Measurements from ENCODE around the gene CDC42EP3. TPM values are rescaled to one million over a fixed set of nuclear protein-coding genes. Genes with fewer than 3 reads are reported as not detected.

Gene CDC42EP3
- total and polyA plus RNA-seq, 2 donors (not counting 1 experiment from before 2014, with no cell fraction given) = 28.0 to 29.9 TPM

DNA sequence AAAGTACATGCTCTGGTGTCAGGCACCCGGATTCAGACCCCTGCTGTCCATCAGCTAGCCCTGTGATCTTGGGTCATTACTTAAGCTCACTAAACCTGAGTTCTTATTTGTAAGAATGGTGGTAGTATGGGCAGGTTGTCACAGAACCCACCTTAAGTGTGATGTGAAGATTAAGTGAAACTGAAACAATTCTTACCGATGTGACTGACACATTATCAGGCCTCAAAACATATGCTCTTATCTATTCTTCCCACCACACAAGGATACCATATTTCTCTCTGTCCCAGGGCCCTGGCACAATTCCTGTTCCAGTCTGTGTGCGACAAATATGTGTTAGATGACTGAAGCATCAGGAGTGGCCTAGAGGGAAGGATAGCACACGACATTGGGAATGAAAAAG, 11.0 kb upstream of the CDC42EP3 start:
- H2AFZ ChIP-seq (ENCODE audit: insufficient read depth, low read depth, low read length, poor library complexity, severe bottlenecking) = no peak overlapping the region
- ATAC-seq (ENCODE audit: low read depth) (no peak), DNase-seq (no peak)
- no peaks in the 10 kb centered on the region for H3K79me2 ChIP-seq (ENCODE audit: control insufficient read depth, insufficient read depth, low read length)
- CTCF ChIA-PET = no interaction called here
- H3K4me1 Mint-ChIP-seq = peaks cover 7% of the 10 kb centered on the region
- H3K27ac Mint-ChIP-seq = no peak overlapping the region
- H3K9me3 Mint-ChIP-seq (ENCODE audit: insufficient read depth) = no peaks in the 10 kb centered on the region
- H3K36me3 ChIP-seq (replicated peaks in 1 of 2; ENCODE audit: control extremely low read depth in 1 of 2, control insufficient read depth in 1 of 2, extremely low read depth in 1 of 2, insufficient read depth in 2 of 2, low read length in 1 of 2) = no peaks in the 10 kb centered on the region
- H3K9me3 ChIP-seq (ENCODE audit: control extremely low read depth in 1 of 3, control insufficient read depth in 2 of 3, insufficient read depth in 1 of 3, low read length in 2 of 3) = no peaks in the 10 kb centered on the region
- no peaks in the 10 kb centered on the region for H3K27me3 ChIP-seq (replicated peaks in 1 of 4; ENCODE audit: control extremely low read depth in 1 of 4, control insufficient read depth in 3 of 4, insufficient read depth in 4 of 4, low read length in 3 of 4)
- no peak overlapping the region for H3K27ac ChIP-seq (ENCODE audit: low read length in 2 of 2)
- no peaks in the 10 kb centered on the region for H4K20me1 ChIP-seq (ENCODE audit: control insufficient read depth, insufficient read depth, low read length, poor library complexity, severe bottlenecking)
- 85% methylated on average over 3 of the region's 4 CpGs for WGBS (ENCODE audit: insufficient coverage)
- H3K4me3 ChIP-seq (ENCODE audit: control extremely low read depth in 1 of 5, extremely low read depth in 1 of 5, insufficient read depth in 1 of 5, low read depth in 2 of 5, low read length in 4 of 5) = no peak overlapping the region
- intact Hi-C loops (cut with micrococcal nuclease) = no loop called here
- no peak overlapping the region for H3K4me3 Mint-ChIP-seq
- H3K4me1 ChIP-seq (ENCODE audit: control insufficient read depth in 2 of 2, insufficient read depth in 2 of 2, low read length in 2 of 2) = peaks cover 4 to 9% of the 10 kb centered on the region in 2 donors
- TF ChIP-seq, protein P1, sequence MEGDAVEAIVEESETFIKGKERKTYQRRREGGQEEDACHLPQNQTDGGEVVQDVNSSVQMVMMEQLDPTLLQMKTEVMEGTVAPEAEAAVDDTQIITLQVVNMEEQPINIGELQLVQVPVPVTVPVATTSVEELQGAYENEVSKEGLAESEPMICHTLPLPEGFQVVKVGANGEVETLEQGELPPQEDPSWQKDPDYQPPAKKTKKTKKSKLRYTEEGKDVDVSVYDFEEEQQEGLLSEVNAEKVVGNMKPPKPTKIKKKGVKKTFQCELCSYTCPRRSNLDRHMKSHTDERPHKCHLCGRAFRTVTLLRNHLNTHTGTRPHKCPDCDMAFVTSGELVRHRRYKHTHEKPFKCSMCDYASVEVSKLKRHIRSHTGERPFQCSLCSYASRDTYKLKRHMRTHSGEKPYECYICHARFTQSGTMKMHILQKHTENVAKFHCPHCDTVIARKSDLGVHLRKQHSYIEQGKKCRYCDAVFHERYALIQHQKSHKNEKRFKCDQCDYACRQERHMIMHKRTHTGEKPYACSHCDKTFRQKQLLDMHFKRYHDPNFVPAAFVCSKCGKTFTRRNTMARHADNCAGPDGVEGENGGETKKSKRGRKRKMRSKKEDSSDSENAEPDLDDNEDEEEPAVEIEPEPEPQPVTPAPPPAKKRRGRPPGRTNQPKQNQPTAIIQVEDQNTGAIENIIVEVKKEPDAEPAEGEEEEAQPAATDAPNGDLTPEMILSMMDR (IDR thresholded peaks at IDR 0.05) = no peak
- TF ChIP-seq EZH2 (IDR thresholded peaks at IDR 0.05; ENCODE audit: borderline replicate concordance, insufficient read depth, low read depth, low read length, poor library complexity, severe bottlenecking) = no peak
- POLR2A ChIA-PET = no interaction called here
- H3K4me2 ChIP-seq (replicated peaks; ENCODE audit: low read depth, low read length, poor library complexity, severe bottlenecking) = no peak overlapping the region
- H3K9ac ChIP-seq (ENCODE audit: low read length) = no peak overlapping the region
- H3K27me3 Mint-ChIP-seq = no peaks in the 10 kb centered on the region

DNA sequence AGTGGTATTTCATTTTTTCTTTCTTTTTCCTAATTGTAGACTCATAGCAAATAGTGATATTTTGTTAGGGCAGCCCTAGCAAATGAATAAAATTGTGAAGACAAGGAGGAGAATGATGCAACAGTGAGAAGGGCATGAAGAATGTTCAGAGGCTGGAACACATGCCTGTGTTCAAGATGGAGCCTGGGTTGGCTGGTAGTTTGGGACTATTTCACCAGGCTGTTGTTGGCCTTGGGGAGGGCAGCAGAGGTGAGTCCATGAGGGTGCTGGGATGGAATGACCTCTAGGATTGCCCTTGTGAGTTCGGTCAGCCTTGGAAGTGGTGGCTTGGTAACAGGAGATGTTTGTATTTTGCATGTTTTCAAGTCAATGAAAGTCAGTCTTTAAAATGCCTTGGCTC, 10.1 kb upstream of the CDC42EP3 start:
- CTCF ChIA-PET = no interaction called here
- no peak for DNase-seq
- H4K20me1 ChIP-seq (ENCODE audit: control insufficient read depth, insufficient read depth, low read length, poor library complexity, severe bottlenecking) = no peaks in the 10 kb centered on the region

More for the DNA sequence above, 10.1 kb upstream of the CDC42EP3 start:
- intact Hi-C loops (cut with micrococcal nuclease) = no loop called here
- H3K4me1 ChIP-seq (ENCODE audit: control insufficient read depth in 2 of 2, insufficient read depth in 2 of 2, low read length in 2 of 2) = peaks cover 4 to 9% of the 10 kb centered on the region in 2 donors
- no peak for TF ChIP-seq EZH2 (IDR thresholded peaks at IDR 0.05; ENCODE audit: borderline replicate concordance, insufficient read depth, low read depth, low read length, poor library complexity, severe bottlenecking)
- TF ChIP-seq, protein P1 (IDR thresholded peaks at IDR 0.05) = no peak
- H3K27ac ChIP-seq (ENCODE audit: low read length in 2 of 2) = no peak overlapping the region
- no peaks in the 10 kb centered on the region for H3K79me2 ChIP-seq (ENCODE audit: control insufficient read depth, insufficient read depth, low read length)
- H3K36me3 ChIP-seq (replicated peaks in 1 of 2; ENCODE audit: control extremely low read depth in 1 of 2, control insufficient read depth in 1 of 2, extremely low read depth in 1 of 2, insufficient read depth in 2 of 2, low read length in 1 of 2) = no peaks in the 10 kb centered on the region
- no peak overlapping the region for H2AFZ ChIP-seq (ENCODE audit: insufficient read depth, low read depth, low read length, poor library complexity, severe bottlenecking)
- H3K4me3 Mint-ChIP-seq = no peak overlapping the region
- no peak overlapping the region for H3K4me3 ChIP-seq (ENCODE audit: control extremely low read depth in 1 of 5, extremely low read depth in 1 of 5, insufficient read depth in 1 of 5, low read depth in 2 of 5, low read length in 4 of 5)
- H3K9me3 ChIP-seq (ENCODE audit: control extremely low read depth in 1 of 3, control insufficient read depth in 2 of 3, insufficient read depth in 1 of 3, low read length in 2 of 3) = no peaks in the 10 kb centered on the region
- ATAC-seq (ENCODE audit: low read depth) = no peak
- no peak overlapping the region for H3K9ac ChIP-seq (ENCODE audit: low read length)
- H3K9me3 Mint-ChIP-seq (ENCODE audit: insufficient read depth) = no peaks in the 10 kb centered on the region
- peaks cover 7% of the 10 kb centered on the region for H3K4me1 Mint-ChIP-seq
- POLR2A ChIA-PET = no interaction called here
- no peak overlapping the region for H3K4me2 ChIP-seq (replicated peaks; ENCODE audit: low read depth, low read length, poor library complexity, severe bottlenecking)
- no peaks in the 10 kb centered on the region for H3K27me3 Mint-ChIP-seq
- H3K27ac Mint-ChIP-seq = no peak overlapping the region
- 100% methylated on average over 1 of the region's 1 CpG for WGBS (ENCODE audit: insufficient coverage)
- H3K27me3 ChIP-seq (replicated peaks in 1 of 4; ENCODE audit: control extremely low read depth in 1 of 4, control insufficient read depth in 3 of 4, insufficient read depth in 4 of 4, low read length in 3 of 4) = no peaks in the 10 kb centered on the region
